Activated effector memory CD4-positive, alpha-beta T cell treated with Interleukin-2 at 50 U/mL for 16 hours (primary cell): ENCODE results near the gene CACNB2.

Experiments used
- DNase-seq: peaks from one replicate; pipeline ENCODE4 v3.0.0-alpha.2; 2020

The CACNB2 gene

GRCh38 chr10:18235477-18235876, 95.3 kb downstream of the CACNB2 start:
- DNase-seq, result no peak

- no peak for DNase-seq
Measured at GRCh38 chr10:18236756-18237155, 96.5 kb downstream of the CACNB2 start.

GRCh38 chr10:18238870-18239485, 98.8 kb downstream of the CACNB2 start:
- DNase-seq, result no peak

- DNase-seq, result no peak
Measured at GRCh38 chr10:18240185-18240882, 100.1 kb downstream of the CACNB2 start.

GRCh38 chr10:18246967-18247366, 106.7 kb downstream of the CACNB2 start:
- DNase-seq, result no peak

GRCh38 chr10:18252086-18252485, 111.9 kb downstream of the CACNB2 start:
- no peak for DNase-seq

- no peak for DNase-seq
Measured at GRCh38 chr10:18254086-18254485, 113.9 kb downstream of the CACNB2 start.

- no peak for DNase-seq
Measured at GRCh38 chr10:18254692-18255091, 114.5 kb downstream of the CACNB2 start.

- DNase-seq, result no peak
Measured at GRCh38 chr10:18260310-18260922, 120.2 kb downstream of the CACNB2 start.

- DNase-seq, result no peak
Measured at GRCh38 chr10:18261063-18261610, 120.9 kb downstream of the CACNB2 start.

GRCh38 chr10:18261768-18262231, 121.6 kb downstream of the CACNB2 start:
- DNase-seq, result no peak

GRCh38 chr10:18264466-18265050, 124.3 kb downstream of the CACNB2 start:
- DNase-seq, result no peak

- DNase-seq, result no peak
Measured at GRCh38 chr10:18268005-18268404, 127.8 kb downstream of the CACNB2 start.

GRCh38 chr10:18271491-18271890, 131.3 kb downstream of the CACNB2 start:
- DNase-seq, result no peak

GRCh38 chr10:18273039-18273438, 132.8 kb downstream of the CACNB2 start:
- DNase-seq, result no peak

- DNase-seq, result no peak
Measured at GRCh38 chr10:18278181-18278580, 138.0 kb downstream of the CACNB2 start.

- no peak for DNase-seq
Measured at GRCh38 chr10:18279173-18279572, 138.9 kb downstream of the CACNB2 start.

GRCh38 chr10:18282094-18282493, 141.9 kb downstream of the CACNB2 start:
- no peak for DNase-seq

- no peak for DNase-seq
Measured at GRCh38 chr10:18290651-18291313, 150.6 kb downstream of the CACNB2 start.

- no peak for DNase-seq
Measured at GRCh38 chr10:18293536-18294510, 153.6 kb downstream of the CACNB2 start.

GRCh38 chr10:18294633-18295032, 154.4 kb downstream of the CACNB2 start:
- no peak for DNase-seq

GRCh38 chr10:18297659-18298058, 157.4 kb downstream of the CACNB2 start:
- DNase-seq, result no peak
